Measurements from ENCODE around the gene TENM4.

Gene TENM4

DNA sequence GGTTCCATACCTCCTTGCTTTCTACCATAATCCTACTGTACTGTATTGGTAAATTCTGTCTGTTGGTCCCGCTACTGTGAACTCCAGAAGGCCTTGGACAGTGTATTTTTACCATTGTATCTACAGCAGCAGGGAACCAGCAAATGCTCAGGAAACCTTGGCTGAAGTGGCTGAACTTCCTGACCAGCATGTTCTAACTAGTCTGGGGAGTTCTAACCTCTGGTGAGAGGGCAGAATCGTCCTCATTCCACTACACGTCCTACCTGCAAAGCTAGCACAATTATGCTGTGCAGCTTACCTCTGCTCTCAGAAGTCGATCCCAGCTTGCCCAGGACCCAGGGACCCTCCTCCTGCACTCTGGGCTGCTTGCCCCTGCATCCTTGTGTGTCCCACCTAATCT, 283.1 kb downstream of the TENM4 start:
- DNase-seq (ENCODE audit: low read depth), result no peak
- H3K4me3 ChIP-seq (ENCODE audit: control insufficient read depth, low read depth, low read length), result no peak overlapping the region
- TF ChIP-seq, protein P1, sequence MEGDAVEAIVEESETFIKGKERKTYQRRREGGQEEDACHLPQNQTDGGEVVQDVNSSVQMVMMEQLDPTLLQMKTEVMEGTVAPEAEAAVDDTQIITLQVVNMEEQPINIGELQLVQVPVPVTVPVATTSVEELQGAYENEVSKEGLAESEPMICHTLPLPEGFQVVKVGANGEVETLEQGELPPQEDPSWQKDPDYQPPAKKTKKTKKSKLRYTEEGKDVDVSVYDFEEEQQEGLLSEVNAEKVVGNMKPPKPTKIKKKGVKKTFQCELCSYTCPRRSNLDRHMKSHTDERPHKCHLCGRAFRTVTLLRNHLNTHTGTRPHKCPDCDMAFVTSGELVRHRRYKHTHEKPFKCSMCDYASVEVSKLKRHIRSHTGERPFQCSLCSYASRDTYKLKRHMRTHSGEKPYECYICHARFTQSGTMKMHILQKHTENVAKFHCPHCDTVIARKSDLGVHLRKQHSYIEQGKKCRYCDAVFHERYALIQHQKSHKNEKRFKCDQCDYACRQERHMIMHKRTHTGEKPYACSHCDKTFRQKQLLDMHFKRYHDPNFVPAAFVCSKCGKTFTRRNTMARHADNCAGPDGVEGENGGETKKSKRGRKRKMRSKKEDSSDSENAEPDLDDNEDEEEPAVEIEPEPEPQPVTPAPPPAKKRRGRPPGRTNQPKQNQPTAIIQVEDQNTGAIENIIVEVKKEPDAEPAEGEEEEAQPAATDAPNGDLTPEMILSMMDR (IDR thresholded peaks at IDR 0.05; ENCODE audit: control insufficient read depth, insufficient read depth, low read depth, low read length, missing control alignments), result no peak

DNA sequence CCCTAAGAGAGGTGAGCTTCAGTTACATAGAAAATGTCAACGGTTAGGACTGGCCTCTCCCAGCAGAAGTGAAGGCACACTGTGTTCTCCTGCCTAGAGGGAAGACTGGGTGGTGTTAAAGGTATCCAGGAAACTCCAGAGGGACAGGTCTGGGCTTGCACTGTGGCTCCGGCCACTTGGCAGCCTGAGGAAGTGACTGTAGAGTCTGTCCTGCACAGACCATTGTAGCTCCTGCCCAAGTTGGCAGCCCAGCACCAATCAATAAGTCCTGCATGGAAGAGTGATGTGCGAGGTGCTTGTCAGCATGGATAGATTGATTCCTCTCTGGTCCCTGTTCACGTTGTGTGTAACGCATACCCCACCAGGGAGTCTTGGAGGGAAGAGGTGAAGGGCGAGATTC, 284.8 kb downstream of the TENM4 start:
- TF ChIP-seq, protein P1 (IDR thresholded peaks at IDR 0.05; ENCODE audit: control insufficient read depth, insufficient read depth, low read depth, low read length, missing control alignments), result no peak
- no peak overlapping the region for H3K4me3 ChIP-seq (ENCODE audit: control insufficient read depth, low read depth, low read length)

DNA sequence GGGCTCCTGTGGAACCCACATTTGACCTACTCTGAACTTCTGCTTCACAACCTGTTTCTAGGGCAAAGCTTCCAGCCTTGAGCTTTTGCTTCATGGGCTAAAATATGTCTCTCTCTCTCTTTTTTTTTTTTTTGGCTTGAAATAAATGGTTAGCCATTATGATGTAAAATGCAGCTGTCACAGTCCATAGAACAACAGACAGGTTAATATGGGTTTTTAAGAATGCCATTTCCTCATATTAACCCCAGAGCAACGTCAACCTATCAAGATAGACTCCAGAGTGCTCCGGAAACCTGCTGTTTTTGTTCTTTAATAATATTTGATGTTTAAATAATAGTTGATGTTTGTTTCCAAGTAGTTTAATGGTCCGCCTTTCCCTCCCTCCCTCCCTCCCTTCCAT, 285.6 kb downstream of the TENM4 start:
- no peak overlapping the region for H3K4me3 ChIP-seq (ENCODE audit: control insufficient read depth, low read depth, low read length)
- DNase-seq (ENCODE audit: low read depth), result no peak
- TF ChIP-seq, protein P1 (IDR thresholded peaks at IDR 0.05; ENCODE audit: control insufficient read depth, insufficient read depth, low read depth, low read length, missing control alignments), result no peak

More for the DNA sequence above, 284.8 kb downstream of the TENM4 start:
- DNase-seq (ENCODE audit: low read depth), result no peak

DNA sequence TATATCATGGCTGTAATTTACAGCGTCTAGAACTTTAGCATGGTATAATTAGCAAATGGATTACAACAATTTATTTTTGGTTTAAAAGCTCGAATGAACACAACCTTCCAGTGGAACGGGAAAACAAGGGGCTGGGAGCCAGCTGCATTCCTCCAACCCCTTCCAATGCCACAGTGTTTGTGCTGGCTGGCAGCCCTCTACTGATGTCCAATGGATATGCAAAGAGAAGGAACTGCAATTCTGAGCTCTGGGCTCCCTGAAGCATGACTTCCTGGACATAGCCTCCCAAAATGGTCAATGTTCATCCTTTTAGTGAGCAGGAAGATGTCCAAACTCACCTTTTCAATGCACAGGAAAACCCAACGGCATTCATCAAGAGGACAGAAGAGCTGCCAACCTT, 288.3 kb downstream of the TENM4 start:
- TF ChIP-seq, protein P1 (IDR thresholded peaks at IDR 0.05; ENCODE audit: control insufficient read depth, insufficient read depth, low read depth, low read length, missing control alignments), result no peak
- no peak overlapping the region for H3K4me3 ChIP-seq (ENCODE audit: control insufficient read depth, low read depth, low read length)

DNA sequence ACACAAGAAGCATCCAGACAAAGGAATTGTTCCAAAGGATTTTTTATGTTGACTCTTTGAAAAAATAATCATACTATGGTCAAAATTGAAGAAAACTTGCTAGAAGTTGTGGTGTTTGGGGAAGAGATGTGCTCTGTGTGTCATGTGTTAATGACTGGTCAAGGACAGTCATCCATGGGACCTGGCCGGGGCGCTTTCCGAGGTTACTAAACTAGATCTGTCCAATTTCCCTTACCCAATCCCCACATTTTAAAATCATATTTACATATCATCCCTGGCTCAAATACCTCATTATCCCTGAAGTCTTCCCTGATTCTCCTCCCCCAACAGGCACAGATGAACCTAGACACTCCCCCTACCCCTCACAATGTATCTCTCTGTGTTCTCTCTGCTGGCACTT, 289.4 kb downstream of the TENM4 start:
- no peak overlapping the region for H3K4me3 ChIP-seq (ENCODE audit: control insufficient read depth, low read depth, low read length)
- no peak for DNase-seq (ENCODE audit: low read depth)
- TF ChIP-seq, protein P1 (IDR thresholded peaks at IDR 0.05; ENCODE audit: control insufficient read depth, insufficient read depth, low read depth, low read length, missing control alignments), result no peak

More for the DNA sequence above, 288.3 kb downstream of the TENM4 start:
- no peak for DNase-seq (ENCODE audit: low read depth)

DNA sequence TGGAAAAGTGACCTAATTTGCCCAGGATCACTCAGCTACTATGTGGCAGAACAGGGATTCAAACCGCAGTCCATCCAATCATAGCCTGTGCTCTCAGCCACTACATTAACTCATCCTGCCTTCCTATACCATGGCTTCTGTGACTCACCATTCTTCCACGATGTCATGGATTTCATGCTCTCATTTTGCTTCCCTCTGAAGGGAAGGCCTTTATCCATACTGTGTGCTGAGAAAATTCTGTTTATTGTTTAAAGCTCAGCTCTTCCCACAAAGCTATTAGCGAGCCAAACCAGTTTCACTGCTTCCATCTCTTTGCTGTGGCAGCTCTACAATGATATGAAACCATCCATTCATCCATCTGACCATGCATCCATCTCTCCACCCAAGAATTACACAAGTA, 289.9 kb downstream of the TENM4 start:
- no peak overlapping the region for H3K4me3 ChIP-seq (ENCODE audit: control insufficient read depth, low read depth, low read length)
- TF ChIP-seq, protein P1 (IDR thresholded peaks at IDR 0.05; ENCODE audit: control insufficient read depth, insufficient read depth, low read depth, low read length, missing control alignments), result no peak
- no peak for DNase-seq (ENCODE audit: low read depth)

DNA sequence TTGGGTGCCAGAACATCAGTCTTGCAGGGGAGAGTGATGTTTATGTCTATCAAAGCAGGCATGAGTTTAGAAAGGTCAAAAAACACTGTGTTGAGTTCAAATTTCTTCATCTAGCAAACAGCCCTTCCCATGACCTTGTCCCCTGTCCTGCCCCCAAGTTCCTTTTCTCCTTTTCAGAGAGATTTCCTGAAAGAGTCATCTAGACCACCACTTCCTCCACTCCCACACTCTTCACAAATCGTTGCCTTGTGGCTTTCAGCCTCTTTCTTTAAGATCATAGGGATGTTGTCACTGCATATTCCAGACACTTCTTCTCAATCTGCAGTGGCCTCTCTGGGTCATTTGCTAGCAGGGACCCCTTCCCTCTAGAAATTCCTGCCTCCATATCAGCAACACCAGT, 290.5 kb downstream of the TENM4 start:
- no peak overlapping the region for H3K4me3 ChIP-seq (ENCODE audit: control insufficient read depth, low read depth, low read length)
- no peak for DNase-seq (ENCODE audit: low read depth)
- TF ChIP-seq, protein P1 (IDR thresholded peaks at IDR 0.05; ENCODE audit: control insufficient read depth, insufficient read depth, low read depth, low read length, missing control alignments), result no peak
